HG03108 (cell line): ENCODE results near the gene GRM8.

Experiments used
- ATAC-seq: cut with Tn5 transposase; IDR thresholded peaks from one replicate; pipeline ENCODE4 v1.9.1; 2021; ENCODE audit warnings: moderate library complexity; ENCODE audit not compliant: unreplicated experiment

GRM8 gene

GRCh38 chr7:127252778-127253280 is at the start of gene GRM8:
TSS of gene GRM8 (minus strand) at chr7:127252941.
- no peak for ATAC-seq

- no peak for ATAC-seq
Observed at GRCh38 chr7:127290801-127291361, 38.1 kb upstream of the GRM8 start.

GRCh38 chr7:127290116-127290655 is 37.4 kb upstream of the GRM8 start:
- no peak for ATAC-seq

- no peak for ATAC-seq
Observed at GRCh38 chr7:127287133-127287532, 34.4 kb upstream of the GRM8 start.

- no peak for ATAC-seq
Observed at GRCh38 chr7:127270093-127270492, 17.4 kb upstream of the GRM8 start.

GRCh38 chr7:127266047-127266446 is 13.3 kb upstream of the GRM8 start:
- ATAC-seq, result no peak

GRCh38 chr7:127264219-127264618 is 11.5 kb upstream of the GRM8 start:
- ATAC-seq, result no peak

- no peak for ATAC-seq
Observed at GRCh38 chr7:127258111-127258510, 5.4 kb upstream of the GRM8 start.

GRCh38 chr7:127257086-127257485 is 4.3 kb upstream of the GRM8 start:
- ATAC-seq, result no peak

GRCh38 chr7:127256041-127256725 is 3.4 kb upstream of the GRM8 start:
- no peak for ATAC-seq

- no peak for ATAC-seq
Observed at GRCh38 chr7:127254163-127254684, 1.5 kb upstream of the GRM8 start.

- peak; percentile 86 for ATAC-seq
Observed at GRCh38 chr7:127253281-127254162, 781 bp upstream of the GRM8 start.

GRCh38 chr7:127252377-127252713 is 396 bp downstream of the GRM8 start:
- no peak for ATAC-seq

GRCh38 chr7:127251465-127252376 is 1.0 kb downstream of the GRM8 start:
- ATAC-seq, result no peak

- ATAC-seq, result no peak
Observed at GRCh38 chr7:127251036-127251464, 1.7 kb downstream of the GRM8 start.

GRCh38 chr7:127250312-127251035 is 2.3 kb downstream of the GRM8 start:
- no peak for ATAC-seq

GRCh38 chr7:127245607-127246006 is 7.1 kb downstream of the GRM8 start:
- no peak for ATAC-seq

- no peak for ATAC-seq
Observed at GRCh38 chr7:127245002-127245401, 7.7 kb downstream of the GRM8 start.

- ATAC-seq, result no peak
Observed at GRCh38 chr7:127239814-127240213, 12.9 kb downstream of the GRM8 start.

GRCh38 chr7:127233630-127234029 is 19.1 kb downstream of the GRM8 start:
- no peak for ATAC-seq
